ENCODE measurements around the gene COX7B.

DNA sequence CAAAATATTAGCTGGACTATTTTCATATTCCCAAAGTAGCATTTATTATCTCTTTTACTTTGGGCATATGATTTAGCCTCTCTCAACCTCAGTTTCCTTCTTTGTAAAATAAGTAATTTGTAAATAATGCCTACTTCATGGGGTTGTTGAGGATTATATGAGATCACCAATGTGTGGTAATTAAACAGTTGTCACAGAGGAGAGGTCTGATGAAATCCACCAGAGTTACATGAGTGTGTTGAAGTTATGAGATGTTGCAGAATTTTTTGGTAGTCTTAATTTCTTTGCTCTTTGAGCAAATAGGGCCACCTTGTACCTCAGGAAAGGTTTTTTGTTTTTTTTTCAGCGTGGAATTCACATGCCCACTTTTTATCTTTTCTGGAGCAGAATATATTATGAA lies 1.4 kb downstream of the COX7B start:
- TF ChIP-seq, protein P1, sequence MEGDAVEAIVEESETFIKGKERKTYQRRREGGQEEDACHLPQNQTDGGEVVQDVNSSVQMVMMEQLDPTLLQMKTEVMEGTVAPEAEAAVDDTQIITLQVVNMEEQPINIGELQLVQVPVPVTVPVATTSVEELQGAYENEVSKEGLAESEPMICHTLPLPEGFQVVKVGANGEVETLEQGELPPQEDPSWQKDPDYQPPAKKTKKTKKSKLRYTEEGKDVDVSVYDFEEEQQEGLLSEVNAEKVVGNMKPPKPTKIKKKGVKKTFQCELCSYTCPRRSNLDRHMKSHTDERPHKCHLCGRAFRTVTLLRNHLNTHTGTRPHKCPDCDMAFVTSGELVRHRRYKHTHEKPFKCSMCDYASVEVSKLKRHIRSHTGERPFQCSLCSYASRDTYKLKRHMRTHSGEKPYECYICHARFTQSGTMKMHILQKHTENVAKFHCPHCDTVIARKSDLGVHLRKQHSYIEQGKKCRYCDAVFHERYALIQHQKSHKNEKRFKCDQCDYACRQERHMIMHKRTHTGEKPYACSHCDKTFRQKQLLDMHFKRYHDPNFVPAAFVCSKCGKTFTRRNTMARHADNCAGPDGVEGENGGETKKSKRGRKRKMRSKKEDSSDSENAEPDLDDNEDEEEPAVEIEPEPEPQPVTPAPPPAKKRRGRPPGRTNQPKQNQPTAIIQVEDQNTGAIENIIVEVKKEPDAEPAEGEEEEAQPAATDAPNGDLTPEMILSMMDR (IDR thresholded peaks at IDR 0.05): no peak
- TF ChIP-seq POLR2A (IDR thresholded peaks at IDR 0.05): no peak
